ENCODE measurements around the gene ZSWIM8. TPM values are rescaled to one million over a fixed set of nuclear protein-coding genes. Genes with fewer than 3 reads are reported as not detected.

The ZSWIM8 gene
- total and polyA plus RNA-seq, 2 donors (not counting 1 experiment from before 2014, with no cell fraction given), result 110 to 147 TPM

DNA sequence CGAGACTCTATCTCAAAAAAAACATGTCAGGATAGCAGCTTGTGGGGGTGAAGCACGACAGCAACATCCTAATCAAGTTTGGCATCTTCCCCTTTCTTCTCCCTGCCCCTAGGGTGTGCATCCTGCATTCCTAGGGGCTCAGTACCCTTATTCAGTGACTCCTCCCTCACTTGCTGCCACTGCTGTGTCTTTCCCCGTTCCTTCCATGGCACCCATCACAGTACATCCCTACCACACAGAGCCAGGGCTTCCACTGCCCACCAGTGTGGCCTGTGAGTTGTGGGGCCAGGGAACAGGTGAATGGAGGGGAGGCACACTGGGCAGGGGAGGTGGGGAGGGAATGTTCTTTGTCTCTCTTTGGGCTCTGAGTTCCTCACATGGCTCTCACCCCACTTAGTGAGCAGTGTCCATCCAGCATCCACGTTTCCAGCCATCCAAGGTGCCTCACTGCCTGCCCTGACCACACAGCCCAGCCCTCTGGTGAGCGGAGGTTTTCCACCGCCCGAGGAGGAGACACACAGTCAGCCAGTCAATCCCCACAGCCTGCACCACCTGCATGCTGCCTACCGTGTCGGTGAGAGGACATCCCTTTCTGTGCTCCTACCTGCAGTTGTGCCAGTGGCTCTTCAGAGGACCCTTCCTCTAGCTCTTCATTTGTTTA, 14.6 kb downstream of the ZSWIM8 start:
- H3K79me2 ChIP-seq (ENCODE audit: control insufficient read depth, insufficient read depth, low read length), result peaks cover 4% of the 10 kb centered on the region
- H3K27ac ChIP-seq (ENCODE audit: low read length in 2 of 2), result no peak overlapping the region
- no peaks in the 10 kb centered on the region for H3K9me3 ChIP-seq (ENCODE audit: control extremely low read depth in 1 of 3, control insufficient read depth in 2 of 3, insufficient read depth in 1 of 3, low read length in 2 of 3)
- peaks cover 14% of the 10 kb centered on the region for H4K20me1 ChIP-seq (ENCODE audit: control insufficient read depth, insufficient read depth, low read length, poor library complexity, severe bottlenecking)
- H3K27me3 ChIP-seq (replicated peaks in 1 of 4; ENCODE audit: control extremely low read depth in 1 of 4, control insufficient read depth in 3 of 4, insufficient read depth in 4 of 4, low read length in 3 of 4), result no peaks in the 10 kb centered on the region
- H3K4me2 ChIP-seq (replicated peaks; ENCODE audit: low read depth, low read length, poor library complexity, severe bottlenecking), result no peak overlapping the region
- H3K9me3 Mint-ChIP-seq (ENCODE audit: insufficient read depth), result no peaks in the 10 kb centered on the region
- no peak overlapping the region for H3K9ac ChIP-seq (ENCODE audit: low read length)
- ChIA-PET POLR2A (interaction anchor here (0.8 kb wide), 1 partner anchor 8 kb away, joined by 3 read pairs; no protein-coding TSS in a partner anchor), CTCF (interaction anchor here (1.1 kb wide), 1 partner anchor 80 kb away, joined by 3 read pairs; no protein-coding TSS in a partner anchor)
- no peak overlapping the region for H3K27ac Mint-ChIP-seq
- peaks cover 2 to 64% of the 10 kb centered on the region in 2 experiments for H3K36me3 ChIP-seq (replicated peaks in 1 of 2; ENCODE audit: control extremely low read depth in 1 of 2, control insufficient read depth in 1 of 2, extremely low read depth in 1 of 2, insufficient read depth in 2 of 2, low read length in 1 of 2)
- no peak overlapping the region for H3K4me3 Mint-ChIP-seq
- H3K4me1 ChIP-seq (ENCODE audit: control insufficient read depth in 2 of 2, insufficient read depth in 2 of 2, low read length in 2 of 2), result peaks cover 8 to 12% of the 10 kb centered on the region in 2 donors
- ATAC-seq (ENCODE audit: low read depth) (no peak), DNase-seq (no peak)
- TF ChIP-seq, protein P1, sequence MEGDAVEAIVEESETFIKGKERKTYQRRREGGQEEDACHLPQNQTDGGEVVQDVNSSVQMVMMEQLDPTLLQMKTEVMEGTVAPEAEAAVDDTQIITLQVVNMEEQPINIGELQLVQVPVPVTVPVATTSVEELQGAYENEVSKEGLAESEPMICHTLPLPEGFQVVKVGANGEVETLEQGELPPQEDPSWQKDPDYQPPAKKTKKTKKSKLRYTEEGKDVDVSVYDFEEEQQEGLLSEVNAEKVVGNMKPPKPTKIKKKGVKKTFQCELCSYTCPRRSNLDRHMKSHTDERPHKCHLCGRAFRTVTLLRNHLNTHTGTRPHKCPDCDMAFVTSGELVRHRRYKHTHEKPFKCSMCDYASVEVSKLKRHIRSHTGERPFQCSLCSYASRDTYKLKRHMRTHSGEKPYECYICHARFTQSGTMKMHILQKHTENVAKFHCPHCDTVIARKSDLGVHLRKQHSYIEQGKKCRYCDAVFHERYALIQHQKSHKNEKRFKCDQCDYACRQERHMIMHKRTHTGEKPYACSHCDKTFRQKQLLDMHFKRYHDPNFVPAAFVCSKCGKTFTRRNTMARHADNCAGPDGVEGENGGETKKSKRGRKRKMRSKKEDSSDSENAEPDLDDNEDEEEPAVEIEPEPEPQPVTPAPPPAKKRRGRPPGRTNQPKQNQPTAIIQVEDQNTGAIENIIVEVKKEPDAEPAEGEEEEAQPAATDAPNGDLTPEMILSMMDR (IDR thresholded peaks at IDR 0.05), result no peak
- no peak for TF ChIP-seq EZH2 (IDR thresholded peaks at IDR 0.05; ENCODE audit: borderline replicate concordance, insufficient read depth, low read depth, low read length, poor library complexity, severe bottlenecking)
- no peak overlapping the region for H2AFZ ChIP-seq (ENCODE audit: insufficient read depth, low read depth, low read length, poor library complexity, severe bottlenecking)
- 95% methylated on average over 7 of the region's 9 CpGs for WGBS (ENCODE audit: insufficient coverage)
- H3K4me3 ChIP-seq (ENCODE audit: control extremely low read depth in 1 of 5, extremely low read depth in 1 of 5, insufficient read depth in 1 of 5, low read depth in 2 of 5, low read length in 4 of 5), result no peak overlapping the region
- H3K27me3 Mint-ChIP-seq, result no peaks in the 10 kb centered on the region
- intact Hi-C loops (cut with micrococcal nuclease), result no loop called here
- peaks cover 7% of the 10 kb centered on the region for H3K4me1 Mint-ChIP-seq

DNA sequence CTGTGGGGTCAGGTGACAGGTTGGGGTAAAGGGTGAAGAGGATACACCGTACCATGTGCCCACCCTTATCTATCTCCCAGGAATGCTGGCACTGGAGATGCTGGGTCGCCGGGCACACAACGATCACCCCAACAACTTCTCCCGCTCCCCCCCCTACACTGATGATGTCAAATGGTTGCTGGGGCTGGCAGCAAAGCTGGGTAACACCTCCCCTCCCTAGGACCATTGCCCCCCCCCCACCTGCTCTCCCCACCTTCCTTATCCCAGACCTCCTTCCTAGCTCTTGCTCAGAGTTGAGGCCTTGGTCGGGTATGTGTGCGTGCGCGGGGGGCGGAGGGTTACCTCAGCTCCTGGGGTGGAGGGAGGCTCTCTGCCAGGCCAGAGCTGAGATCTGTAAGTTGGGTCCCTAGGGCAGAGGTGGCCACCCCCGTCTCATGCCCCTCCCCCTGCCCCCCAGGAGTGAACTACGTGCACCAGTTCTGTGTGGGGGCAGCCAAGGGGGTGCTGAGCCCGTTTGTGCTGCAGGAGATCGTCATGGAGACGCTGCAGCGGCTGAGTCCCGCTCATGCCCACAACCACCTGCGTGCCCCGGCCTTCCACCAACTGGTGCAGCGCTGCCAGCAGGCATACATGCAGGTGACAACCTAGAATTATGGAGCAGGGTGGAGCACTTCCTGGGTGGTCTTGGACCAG, 15.3 kb downstream of the ZSWIM8 start:
- H3K36me3 ChIP-seq (replicated peaks in 1 of 2; ENCODE audit: control extremely low read depth in 1 of 2, control insufficient read depth in 1 of 2, extremely low read depth in 1 of 2, insufficient read depth in 2 of 2, low read length in 1 of 2), result peaks cover 2 to 65% of the 10 kb centered on the region in 2 experiments
- no peak for TF ChIP-seq EZH2 (IDR thresholded peaks at IDR 0.05; ENCODE audit: borderline replicate concordance, insufficient read depth, low read depth, low read length, poor library complexity, severe bottlenecking)
- TF ChIP-seq, protein P1 (IDR thresholded peaks at IDR 0.05), result no peak
- no peaks in the 10 kb centered on the region for H3K27me3 ChIP-seq (replicated peaks in 1 of 4; ENCODE audit: control extremely low read depth in 1 of 4, control insufficient read depth in 3 of 4, insufficient read depth in 4 of 4, low read length in 3 of 4)
- H3K79me2 ChIP-seq (ENCODE audit: control insufficient read depth, insufficient read depth, low read length), result peaks cover 7% of the 10 kb centered on the region
- ChIA-PET POLR2A (interaction anchor here (0.7 to 0.8 kb wide), 2 partner anchors 9 to 204 kb away, joined by 3 to 7 read pairs; no protein-coding TSS in a partner anchor), CTCF (interaction anchor here (1.1 kb wide), 1 partner anchor 79 kb away, joined by 3 read pairs; no protein-coding TSS in a partner anchor)
- peaks cover 18% of the 10 kb centered on the region for H4K20me1 ChIP-seq (ENCODE audit: control insufficient read depth, insufficient read depth, low read length, poor library complexity, severe bottlenecking)
- WGBS (ENCODE audit: insufficient coverage), result 86% methylated on average over 9 of the region's 20 CpGs
- Mint-ChIP-seq H3K27me3 (no peaks in the 10 kb centered on the region), H3K9me3 (ENCODE audit: insufficient read depth) (no peaks in the 10 kb centered on the region), H3K27ac (no peak overlapping the region), H3K4me3 (no peak overlapping the region), H3K4me1 (peaks cover 7% of the 10 kb centered on the region)
- no peak overlapping the region for H3K27ac ChIP-seq (ENCODE audit: low read length in 2 of 2)
- no peak overlapping the region for H3K9ac ChIP-seq (ENCODE audit: low read length)
- no peak overlapping the region for H2AFZ ChIP-seq (ENCODE audit: insufficient read depth, low read depth, low read length, poor library complexity, severe bottlenecking)
- H3K9me3 ChIP-seq (ENCODE audit: control extremely low read depth in 1 of 3, control insufficient read depth in 2 of 3, insufficient read depth in 1 of 3, low read length in 2 of 3), result no peaks in the 10 kb centered on the region
- no peak for DNase-seq
- ATAC-seq (ENCODE audit: low read depth), result no peak
- peaks cover 8 to 12% of the 10 kb centered on the region in 2 donors for H3K4me1 ChIP-seq (ENCODE audit: control insufficient read depth in 2 of 2, insufficient read depth in 2 of 2, low read length in 2 of 2)
- intact Hi-C loops (cut with micrococcal nuclease), result no loop called here
- H3K4me2 ChIP-seq (replicated peaks; ENCODE audit: low read depth, low read length, poor library complexity, severe bottlenecking), result no peak overlapping the region
- no peak overlapping the region for H3K4me3 ChIP-seq (ENCODE audit: control extremely low read depth in 1 of 5, extremely low read depth in 1 of 5, insufficient read depth in 1 of 5, low read depth in 2 of 5, low read length in 4 of 5)

All from B cell (primary cell).